Activated CD8-positive, alpha-beta T cell treated with anti-CD3 and anti-CD28 coated beads, Interleukin-2, amount 10 ng/mL, durations not matched to agents 7 days and 5 days (primary cell): ENCODE results near the gene NSFL1C. TPM values are rescaled to one million over a fixed set of nuclear protein-coding genes. Genes with fewer than 3 reads are reported as not detected.

Experiments used
- ATAC-seq: fragments of 150-1000 bp; cut with Tn5 transposase; one replicate; pipeline ENCODE4 v1.10.0; 2021; ENCODE audit warnings: moderate library complexity
- CTCF ChIA-PET: fragments of 350-600 bp; sonication (Branson Sonifier 250); formaldehyde crosslinking; loops from one replicate; lab custom pipeline; 2021; ENCODE audit warnings: antibody characterized with exemption; lab: Charles Lee
- POLR2A ChIA-PET: fragments of 350-600 bp; sonication (Branson Sonifier 250); formaldehyde crosslinking; loops from one replicate; lab custom pipeline; 2021; ENCODE audit warnings: antibody characterized with exemption; lab: Charles Lee
- DNase-seq: peaks from one replicate; pipeline ENCODE4 v3.0.0-alpha.2; 2020
- H3K27ac Mint-ChIP-seq: one replicate; pipeline ENCODE4 v1.8.0; 2021; ENCODE audit warnings: mild to moderate bottlenecking, mixed read lengths
- H3K27me3 Mint-ChIP-seq: one replicate; pipeline ENCODE4 v1.8.0; 2021; ENCODE audit warnings: low read depth, mixed read lengths
- H3K36me3 Mint-ChIP-seq: one replicate; pipeline ENCODE4 v1.8.0; 2021; ENCODE audit warnings: low read depth, mixed read lengths
- H3K4me1 Mint-ChIP-seq: one replicate; pipeline ENCODE4 v1.8.0; 2021; ENCODE audit warnings: low read depth, mixed read lengths
- H3K4me3 Mint-ChIP-seq: one replicate; pipeline ENCODE4 v1.8.0; 2021; ENCODE audit warnings: mild to moderate bottlenecking, mixed read lengths
- H3K9me3 Mint-ChIP-seq: one replicate; pipeline ENCODE4 v1.8.0; 2022; ENCODE audit warnings: mixed read lengths; ENCODE audit not compliant: insufficient read depth
- total RNA-seq, 2 experiments: library from RNA; stranded (reverse); gene quantifications; one replicate each; pipeline ENCODE4 v1.2.3, GENCODE V29; 2021

NSFL1C gene
- total RNA-seq, 2 experiments from 2014 or later = 60.5 to 67.8 TPM

DNA sequence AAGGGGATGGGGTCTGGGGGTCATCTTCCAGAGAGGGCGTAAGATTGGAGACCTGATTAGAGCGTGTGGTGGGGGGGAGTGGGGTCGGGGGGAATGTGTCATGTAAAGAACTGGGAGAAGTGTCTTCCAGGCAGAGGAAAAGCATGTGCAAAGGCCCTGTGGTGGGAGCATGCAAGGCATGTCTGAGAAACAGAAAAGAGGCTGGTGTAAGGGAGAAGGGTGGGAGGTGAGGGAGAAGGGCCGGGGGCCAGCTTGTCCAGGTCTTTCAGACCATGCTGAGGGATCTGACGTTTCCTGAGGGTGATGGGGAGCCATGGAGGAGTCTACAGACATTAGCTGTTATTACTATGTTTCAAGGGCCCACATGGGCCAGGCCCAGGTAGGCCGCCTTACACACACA, 43.4 kb downstream of the NSFL1C start:
- DNase-seq = no peak
- ChIA-PET CTCF (interaction anchor here (0.5 kb wide), 1 partner anchor 317 kb away, joined by 3 read pairs; no protein-coding TSS in a partner anchor), POLR2A (no interaction called here)
- Mint-ChIP-seq H3K27me3 (peaks cover 23% of the 10 kb centered on the region), H3K4me1 (peaks cover 24% of the 10 kb centered on the region), H3K27ac (no peak overlapping the region), H3K36me3 (peaks cover 4% of the 10 kb centered on the region), H3K9me3 (peaks cover 14% of the 10 kb centered on the region), H3K4me3 (no peak overlapping the region)
- no peak for ATAC-seq

DNA sequence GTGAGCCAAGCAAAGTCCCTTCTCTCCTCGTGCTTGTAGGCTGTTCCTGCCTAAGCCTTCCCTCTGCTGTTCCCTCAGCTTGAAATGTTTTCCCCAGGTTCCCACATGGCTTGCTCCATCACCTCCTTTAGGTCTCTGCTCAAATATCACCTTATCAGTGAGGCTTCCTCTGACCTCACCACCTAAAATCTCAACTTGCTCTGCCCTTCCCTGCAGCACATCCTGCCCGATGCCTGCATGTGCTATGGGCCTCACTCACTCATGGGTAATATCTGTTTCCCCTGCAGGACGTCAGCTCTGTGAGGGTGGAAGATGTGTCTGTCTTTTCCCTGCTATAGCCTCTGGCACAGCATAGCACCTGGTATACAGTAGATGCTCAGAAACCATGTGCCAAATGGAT, 43.9 kb downstream of the NSFL1C start:
- Mint-ChIP-seq H3K36me3 (peaks cover 4% of the 10 kb centered on the region), H3K27ac (no peak overlapping the region), H3K4me1 (peaks cover 21% of the 10 kb centered on the region), H3K9me3 (peaks cover 14% of the 10 kb centered on the region), H3K4me3 (no peak overlapping the region), H3K27me3 (peaks cover 24% of the 10 kb centered on the region)
- ChIA-PET POLR2A (no interaction called here), CTCF (interaction anchor here (0.5 kb wide), 1 partner anchor 317 kb away, joined by 3 read pairs; no protein-coding TSS in a partner anchor)
- DNase-seq (no peak), ATAC-seq (no peak)

DNA sequence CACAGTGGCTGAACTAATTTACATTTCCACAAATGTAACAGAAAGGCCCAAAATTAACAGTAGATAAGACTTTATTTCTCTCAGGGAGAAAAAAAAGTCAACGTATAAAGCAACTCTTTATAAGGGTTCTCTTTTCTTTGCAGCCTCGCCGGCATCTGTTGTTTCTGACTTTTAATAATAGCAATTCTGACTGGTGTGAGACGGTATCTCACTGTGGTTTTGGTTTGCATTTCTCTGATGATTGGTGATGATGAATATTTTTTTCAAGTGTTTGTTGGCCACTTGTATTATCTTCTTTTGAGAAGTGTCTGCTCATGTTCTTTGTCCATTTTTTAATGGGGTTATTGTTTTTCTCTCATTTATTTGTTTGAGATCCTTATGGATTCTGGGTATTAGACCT, 46.6 kb downstream of the NSFL1C start:
- ATAC-seq (no peak), DNase-seq (no peak)
- Mint-ChIP-seq H3K36me3 (peaks cover 4% of the 10 kb centered on the region), H3K4me1 (peaks cover 16% of the 10 kb centered on the region), H3K9me3 (peaks cover 14% of the 10 kb centered on the region), H3K27ac (no peak overlapping the region), H3K27me3 (peaks cover 22% of the 10 kb centered on the region), H3K4me3 (no peak overlapping the region)
- ChIA-PET CTCF (no interaction called here), POLR2A (no interaction called here)

DNA sequence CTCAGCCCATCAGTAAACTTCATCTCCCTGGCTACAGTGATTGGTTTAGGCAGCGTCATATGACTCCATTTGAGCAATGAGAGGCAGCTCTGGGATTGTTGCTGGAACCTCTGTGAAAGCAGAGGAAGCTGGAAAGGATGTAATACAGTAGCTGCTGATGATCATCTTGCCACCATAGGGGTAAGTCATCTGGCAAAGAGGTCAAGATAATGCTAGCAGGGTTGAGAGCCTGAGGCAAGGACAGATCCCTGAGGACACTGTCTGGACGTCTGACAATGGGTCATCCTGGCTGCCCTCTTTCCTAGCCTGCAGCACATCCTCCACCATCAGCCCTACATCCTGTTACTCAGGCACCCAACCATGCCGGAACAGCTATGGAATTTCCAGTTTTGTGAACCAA, 48.3 kb downstream of the NSFL1C start:
- peaks cover 16% of the 10 kb centered on the region for H3K4me1 Mint-ChIP-seq
- H3K4me3 Mint-ChIP-seq = no peak overlapping the region
- CTCF ChIA-PET = no interaction called here
- peaks cover 14% of the 10 kb centered on the region for H3K9me3 Mint-ChIP-seq
- DNase-seq (no peak), ATAC-seq (no peak)
- POLR2A ChIA-PET = interaction anchor here (0.7 kb wide), 1 partner anchor 42 kb away, joined by 3 read pairs; no protein-coding TSS in a partner anchor
- peaks cover 4% of the 10 kb centered on the region for H3K36me3 Mint-ChIP-seq
- H3K27ac Mint-ChIP-seq = no peak overlapping the region
- H3K27me3 Mint-ChIP-seq = peaks cover 29% of the 10 kb centered on the region

DNA sequence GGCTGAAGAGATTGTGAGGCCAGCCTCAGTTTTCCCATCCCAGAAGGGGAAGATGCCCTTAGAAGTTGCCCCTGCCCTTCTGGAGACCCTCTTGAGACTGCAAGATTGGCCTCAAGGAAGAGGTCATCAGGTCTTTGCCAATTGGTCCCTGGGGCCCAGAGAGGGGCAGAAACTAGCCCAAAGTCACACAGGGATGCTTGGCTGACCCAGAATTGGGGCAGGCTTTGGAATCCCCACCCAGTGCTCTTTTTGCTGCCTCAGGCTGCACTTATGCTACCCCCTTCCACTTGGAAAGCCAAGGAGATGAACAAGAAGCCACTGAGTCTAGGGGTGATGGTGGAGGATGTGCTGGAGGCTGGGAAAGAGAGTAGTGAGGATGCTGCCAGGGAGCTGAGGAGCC, 48.9 kb downstream of the NSFL1C start:
- no peak for DNase-seq
- Mint-ChIP-seq H3K9me3 (peaks cover 14% of the 10 kb centered on the region), H3K27ac (no peak overlapping the region), H3K4me1 (peaks cover 14% of the 10 kb centered on the region), H3K4me3 (no peak overlapping the region), H3K36me3 (peaks cover 4% of the 10 kb centered on the region), H3K27me3 (peaks cover 29% of the 10 kb centered on the region)
- POLR2A ChIA-PET = no interaction called here
- CTCF ChIA-PET = interaction anchor here (1.2 to 1.5 kb wide), 2 partner anchors 18 to 117 kb away, joined by 3 to 4 read pairs; no protein-coding TSS in a partner anchor
- ATAC-seq = no peak

DNA sequence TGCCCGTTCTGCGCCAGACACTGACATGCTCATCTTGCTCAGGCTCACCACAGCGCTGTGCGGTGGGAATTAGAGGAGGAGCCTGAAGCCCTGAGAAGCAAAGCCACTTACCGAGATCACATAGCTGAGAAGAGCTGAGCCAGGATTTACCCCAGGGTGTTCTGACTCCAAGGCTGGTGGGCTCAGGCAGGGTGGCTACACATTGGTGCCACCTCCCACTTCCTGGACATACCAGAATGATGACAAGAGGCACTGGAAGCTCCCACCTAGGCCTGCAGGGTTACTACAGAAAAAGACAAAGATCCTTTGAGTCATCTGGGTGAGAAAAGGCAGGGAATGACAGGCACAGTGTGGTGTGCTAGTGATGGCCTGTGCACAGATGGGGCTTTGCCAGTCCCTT, 49.4 kb downstream of the NSFL1C start:
- POLR2A ChIA-PET = no interaction called here

DNA sequence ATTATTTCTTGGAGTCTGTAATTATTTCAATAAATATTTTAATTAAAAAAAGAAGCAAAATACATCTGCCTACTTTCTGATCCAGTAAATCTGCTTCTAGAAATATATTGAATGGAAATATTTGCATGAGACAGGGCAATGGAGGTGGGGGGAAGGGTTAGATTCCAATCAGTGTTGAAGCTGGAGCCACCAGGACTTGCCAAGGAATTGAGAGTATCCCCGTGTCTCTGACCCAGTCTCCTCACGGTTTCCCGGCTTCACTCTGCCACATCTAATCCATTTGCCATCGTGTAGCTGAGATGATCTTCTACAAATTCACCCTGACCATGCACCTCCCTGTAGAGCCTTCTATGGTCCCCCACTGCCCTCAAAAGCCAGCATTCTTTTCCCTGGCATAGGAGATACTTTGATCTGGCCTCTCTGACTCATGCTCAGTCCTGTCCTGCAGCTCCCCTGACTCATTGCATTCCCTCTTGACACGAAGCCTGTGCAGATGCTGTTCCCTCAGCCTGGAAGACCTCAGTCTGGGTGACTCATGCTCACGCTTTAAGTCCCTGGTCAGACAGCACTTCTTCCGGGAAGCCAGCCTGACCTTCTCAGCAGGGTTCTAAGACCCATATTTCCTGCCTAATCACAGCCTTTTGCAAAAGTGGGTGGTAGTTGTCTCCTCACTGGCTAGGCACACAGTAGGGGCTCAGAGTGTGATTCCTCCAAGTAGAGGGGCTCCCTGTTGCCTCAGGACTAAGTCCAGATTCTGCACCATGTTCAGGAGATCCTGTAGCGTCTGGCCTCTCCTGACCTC, 50.8 kb downstream of the NSFL1C start:
- Mint-ChIP-seq H3K27me3 (peaks cover 26% of the 10 kb centered on the region), H3K9me3 (peaks cover 13% of the 10 kb centered on the region), H3K4me3 (no peak overlapping the region), H3K36me3 (peaks cover 4% of the 10 kb centered on the region), H3K4me1 (peaks cover 11% of the 10 kb centered on the region), H3K27ac (no peak overlapping the region)
- CTCF ChIA-PET = interaction anchor here (1.5 kb wide), 1 partner anchor 115 kb away, joined by 4 read pairs; no protein-coding TSS in a partner anchor
- POLR2A ChIA-PET = no interaction called here
- DNase-seq = no peak
- no peak for ATAC-seq

More for the DNA sequence above, 49.4 kb downstream of the NSFL1C start:
- DNase-seq (no peak), ATAC-seq (no peak)
- CTCF ChIA-PET = interaction anchor here (1.2 to 1.5 kb wide), 2 partner anchors 18 to 116 kb away, joined by 3 to 4 read pairs; no protein-coding TSS in a partner anchor
- H3K27me3 Mint-ChIP-seq = peaks cover 30% of the 10 kb centered on the region
- peaks cover 11% of the 10 kb centered on the region for H3K4me1 Mint-ChIP-seq
- H3K27ac Mint-ChIP-seq = no peak overlapping the region
- peaks cover 14% of the 10 kb centered on the region for H3K9me3 Mint-ChIP-seq
- no peak overlapping the region for H3K4me3 Mint-ChIP-seq
- peaks cover 4% of the 10 kb centered on the region for H3K36me3 Mint-ChIP-seq

DNA sequence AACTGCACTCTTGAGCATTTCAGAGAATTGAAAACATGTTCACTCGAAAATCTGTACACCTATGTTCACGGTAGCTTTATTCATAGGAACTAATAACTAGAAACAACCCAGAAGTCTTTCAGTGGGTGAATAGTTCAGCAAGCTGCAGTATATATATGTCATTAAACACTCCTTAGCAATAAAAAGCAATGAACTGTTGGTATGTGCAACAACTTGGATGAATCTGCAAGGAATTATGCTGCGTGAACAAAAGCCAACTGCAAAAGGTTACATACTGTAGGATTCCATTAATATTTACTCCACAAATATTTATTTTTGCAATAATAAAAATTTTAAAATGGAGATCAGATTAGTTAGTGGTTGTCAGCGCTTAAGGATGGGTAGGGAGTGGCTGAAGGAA, 51.7 kb downstream of the NSFL1C start:
- CTCF ChIA-PET = no interaction called here
- no peak overlapping the region for H3K4me3 Mint-ChIP-seq
- no peak for ATAC-seq
- no peak overlapping the region for H3K27ac Mint-ChIP-seq
- H3K4me1 Mint-ChIP-seq = peaks cover 11% of the 10 kb centered on the region
- H3K27me3 Mint-ChIP-seq = peaks cover 26% of the 10 kb centered on the region
- no peak for DNase-seq
- peaks cover 4% of the 10 kb centered on the region for H3K9me3 Mint-ChIP-seq
- H3K36me3 Mint-ChIP-seq = no peaks in the 10 kb centered on the region
- POLR2A ChIA-PET = no interaction called here

DNA sequence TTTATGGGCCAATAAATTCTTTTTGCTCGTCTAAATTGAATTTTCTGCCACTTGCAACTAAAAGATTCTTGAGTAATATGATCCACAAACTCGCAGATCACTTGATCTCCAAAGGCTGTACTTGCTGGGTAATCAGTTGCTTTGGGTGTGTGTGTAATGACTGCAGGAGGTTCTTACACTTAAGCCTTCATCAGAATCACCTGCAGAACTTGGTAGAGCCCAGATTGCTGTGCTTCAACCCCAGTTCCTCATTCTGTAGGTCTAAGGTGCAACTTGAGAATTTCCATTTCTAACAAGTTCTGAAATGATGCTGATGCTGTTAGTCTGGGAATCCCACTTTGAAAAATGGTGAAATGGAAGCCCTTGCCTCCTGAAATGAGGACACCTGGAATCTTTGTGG, 60.8 kb downstream of the NSFL1C start:
- ATAC-seq = no peak
- Mint-ChIP-seq H3K9me3 (peaks cover 17% of the 10 kb centered on the region), H3K27me3 (peaks cover 26% of the 10 kb centered on the region), H3K36me3 (peaks cover 5% of the 10 kb centered on the region), H3K27ac (no peak overlapping the region), H3K4me1 (peaks cover 11% of the 10 kb centered on the region), H3K4me3 (no peak overlapping the region)
- ChIA-PET CTCF (interaction anchor here (1.0 kb wide), 1 partner anchor 19 kb away, joined by 3 read pairs; no protein-coding TSS in a partner anchor), POLR2A (no interaction called here)
- peak; percentile 0 for DNase-seq

DNA sequence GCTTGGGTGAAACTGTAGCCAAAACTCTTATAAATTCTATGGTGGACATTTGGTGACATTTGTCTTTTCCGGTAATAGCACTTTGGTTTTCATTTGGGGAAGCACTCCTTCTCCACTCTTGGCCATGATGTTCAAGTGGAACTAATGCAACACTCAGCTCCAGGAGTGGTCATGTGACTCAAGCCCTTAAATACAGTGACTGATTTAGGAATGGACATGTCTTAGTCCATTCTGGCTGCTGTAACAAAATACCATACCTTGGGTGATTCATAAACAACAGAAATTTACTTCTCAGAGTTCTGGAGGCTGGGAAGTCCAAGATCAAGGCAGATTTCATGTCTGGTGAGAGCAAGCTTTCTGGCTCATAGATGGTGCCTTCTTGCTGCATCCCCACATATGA, 63.0 kb downstream of the NSFL1C start:
- H3K9me3 Mint-ChIP-seq = peaks cover 17% of the 10 kb centered on the region
- H3K4me1 Mint-ChIP-seq = peaks cover 11% of the 10 kb centered on the region
- DNase-seq (peak; percentile 5), ATAC-seq (no peak)
- H3K4me3 Mint-ChIP-seq = no peak overlapping the region
- no peak overlapping the region for H3K27ac Mint-ChIP-seq
- H3K27me3 Mint-ChIP-seq = peaks cover 25% of the 10 kb centered on the region
- peaks cover 5% of the 10 kb centered on the region for H3K36me3 Mint-ChIP-seq
- ChIA-PET CTCF (interaction anchor here (1.1 to 1.5 kb wide), 2 partner anchors 91 to 102 kb away, joined by 3 to 5 read pairs; no protein-coding TSS in a partner anchor), POLR2A (no interaction called here)

DNA sequence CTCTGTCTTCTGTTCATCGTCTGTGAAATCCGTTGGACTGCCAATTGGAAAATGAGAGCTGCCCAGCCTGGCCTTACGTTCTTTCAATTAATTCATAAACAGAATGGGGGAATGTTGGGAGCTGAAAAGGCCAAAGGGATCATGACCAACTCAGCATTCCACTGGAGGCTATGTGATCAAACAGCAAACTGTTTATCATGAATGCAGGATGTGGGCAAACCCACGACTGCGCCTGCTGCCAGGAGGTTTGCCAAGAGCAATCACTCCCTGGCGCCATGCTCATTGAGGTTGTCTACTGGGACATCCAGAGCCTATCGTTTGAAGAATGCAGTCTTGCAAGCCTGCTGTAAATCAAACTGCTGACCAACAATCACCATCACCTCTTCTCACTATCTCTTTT, 64.5 kb downstream of the NSFL1C start:
- no peak overlapping the region for H3K4me3 Mint-ChIP-seq
- peaks cover 6% of the 10 kb centered on the region for H3K36me3 Mint-ChIP-seq
- ATAC-seq (no peak), DNase-seq (peak; percentile 33)
- peaks cover 25% of the 10 kb centered on the region for H3K27me3 Mint-ChIP-seq
- peaks cover 17% of the 10 kb centered on the region for H3K9me3 Mint-ChIP-seq
- peaks cover 12% of the 10 kb centered on the region for H3K4me1 Mint-ChIP-seq
- no peak overlapping the region for H3K27ac Mint-ChIP-seq
- CTCF ChIA-PET = no interaction called here
- POLR2A ChIA-PET = no interaction called here

DNA sequence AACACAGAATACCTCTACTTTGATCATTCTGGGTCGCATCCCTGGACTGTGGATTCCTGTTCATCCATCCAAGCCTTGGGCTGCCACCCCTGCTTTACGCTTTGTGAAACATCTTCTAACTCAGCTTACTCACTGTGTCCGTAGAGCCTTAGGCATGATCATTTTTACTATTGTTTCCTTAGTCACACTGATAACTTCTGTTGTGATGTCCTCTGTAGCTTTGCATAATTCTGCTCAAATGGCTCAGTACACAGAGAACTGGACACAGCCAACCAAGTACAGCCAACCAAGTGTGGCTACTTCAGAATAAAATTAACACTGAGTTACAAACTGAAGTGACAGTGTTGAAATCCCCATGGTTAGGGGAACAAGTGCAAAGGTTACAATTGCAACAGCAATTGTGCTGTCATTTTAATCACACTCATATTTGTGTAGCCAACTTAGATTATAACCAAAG, 65.2 kb downstream of the NSFL1C start:
- ATAC-seq (no peak), DNase-seq (peak; percentile 16)
- peaks cover 22% of the 10 kb centered on the region for H3K27me3 Mint-ChIP-seq
- H3K4me3 Mint-ChIP-seq = no peak overlapping the region
- H3K36me3 Mint-ChIP-seq = peaks cover 10% of the 10 kb centered on the region
- ChIA-PET CTCF (no interaction called here), POLR2A (no interaction called here)
- H3K4me1 Mint-ChIP-seq = peaks cover 19% of the 10 kb centered on the region
- peaks cover 18% of the 10 kb centered on the region for H3K9me3 Mint-ChIP-seq
- no peak overlapping the region for H3K27ac Mint-ChIP-seq
